CD14-positive monocyte (primary cell): ENCODE results near the gene NR4A2. TPM values are rescaled to one million over a fixed set of nuclear protein-coding genes. Genes with fewer than 3 reads are reported as not detected.

Experiments used
- DNase-seq, 3 donors: peaks; one replicate each; pipeline ENCODE4 v3.0.0-alpha.2; 2011 to 2022
- H2AFZ ChIP-seq: 2 replicates; pipeline ENCODE4 v1.6.0; 2012; ENCODE audit warnings: mild to moderate bottlenecking, low read depth, low read length, inconsistent platforms; ENCODE audit not compliant: insufficient read depth, poor library complexity, severe bottlenecking
- H3K27ac ChIP-seq, 2 donors: 1 replicate in 1 of 2; 2 replicates in 1 of 2; pipeline ENCODE4 v1.5.1; 2012 to 2013; ENCODE audit warnings: low read length in 2 of 2, control low read depth in 1 of 2, inconsistent platforms in 1 of 2, low read depth in 1 of 2, mild to moderate bottlenecking in 1 of 2
- H3K27me3 ChIP-seq, 2 donors: one replicate each; pipeline versions ENCODE4 v1.6.0 to v1.6.1; 2011 to 2013; ENCODE audit warnings: low read length in 2 of 2; ENCODE audit not compliant: control insufficient read depth in 2 of 2, insufficient read depth in 2 of 2
- H3K36me3 ChIP-seq, 2 donors: replicated peaks in 1 of 2; 1 replicate in 1 of 2; 2 replicates in 1 of 2; pipeline versions ENCODE4 v1.5.1 to v1.6.1; 2012 to 2013; ENCODE audit warnings: low read length in 2 of 2, control low read depth in 1 of 2, inconsistent platforms in 1 of 2, mild to moderate bottlenecking in 1 of 2; ENCODE audit not compliant: insufficient read depth in 2 of 2, control insufficient read depth in 1 of 2
- H3K4me1 ChIP-seq, 2 donors: 1 replicate in 1 of 2; 2 replicates in 1 of 2; pipeline versions ENCODE4 v1.5.1 to v1.6.1; 2012 to 2013; ENCODE audit warnings: low read length in 2 of 2, control low read depth in 1 of 2, inconsistent platforms in 1 of 2, mild to moderate bottlenecking in 1 of 2, moderate library complexity in 1 of 2; ENCODE audit not compliant: insufficient read depth in 2 of 2, control insufficient read depth in 1 of 2
- H3K4me2 ChIP-seq: replicated peaks from 2 replicates; pipeline ENCODE3; 2012; ENCODE audit warnings: low read length, moderate library complexity, mild to moderate bottlenecking; ENCODE audit not compliant: poor library complexity, severe bottlenecking; ENCODE audit errors: extremely low read depth
- H3K4me3 ChIP-seq, 3 experiments: fragments of 200-600 bp in 1 of 3; sonication (generic) in 1 of 3; replicated peaks in 1 of 3; 1 replicate in 2 of 3; 2 replicates in 1 of 3; pipeline ENCODE4 v1.5.1; 2011 to 2013; ENCODE audit warnings: low read length in 3 of 3, mild to moderate bottlenecking in 3 of 3, control low read depth in 2 of 3, low read depth in 2 of 3, inconsistent platforms in 1 of 3, moderate library complexity in 1 of 3
- H3K79me2 ChIP-seq: 2 replicates; pipeline ENCODE4 v1.6.0; 2012; ENCODE audit warnings: mild to moderate bottlenecking, control low read depth, inconsistent platforms, low read length, moderate library complexity; ENCODE audit not compliant: insufficient read depth
- H3K9ac ChIP-seq: 2 replicates; pipeline ENCODE4 v1.6.0; 2017; ENCODE audit warnings: low read length, mild to moderate bottlenecking; ENCODE audit not compliant: insufficient read depth, poor library complexity, severe bottlenecking
- H3K9me3 ChIP-seq, 2 donors: replicated peaks in 1 of 2; 1 replicate in 1 of 2; 2 replicates in 1 of 2; pipeline versions ENCODE4 v1.5.1 to v1.6.1; 2012 to 2013; ENCODE audit warnings: low read length in 2 of 2, control low read depth in 1 of 2; ENCODE audit not compliant: control insufficient read depth in 1 of 2, insufficient read depth in 1 of 2
- H4K20me1 ChIP-seq: 2 replicates; pipeline ENCODE4 v1.6.0; 2012; ENCODE audit warnings: mild to moderate bottlenecking, low read length, control low read depth, moderate library complexity; ENCODE audit not compliant: insufficient read depth
- H3K27ac Mint-ChIP-seq, 7 donors: one replicate each; pipeline ENCODE4 v1.8.0; 2020; ENCODE audit warnings: mild to moderate bottlenecking in 7 of 7, mixed read lengths in 7 of 7, moderate library complexity in 6 of 7, inconsistent platforms in 2 of 7
- H3K27me3 Mint-ChIP-seq, 3 donors: one replicate each; pipeline ENCODE4 v1.8.0; 2021 to 2022; ENCODE audit warnings: low read depth in 3 of 3, mild to moderate bottlenecking in 3 of 3, mixed read lengths in 3 of 3, moderate library complexity in 3 of 3, inconsistent platforms in 1 of 3
- H3K36me3 Mint-ChIP-seq, 2 donors: one replicate each; pipeline ENCODE4 v1.8.0; 2020; ENCODE audit warnings: mixed read lengths in 2 of 2, inconsistent platforms in 1 of 2, mild to moderate bottlenecking in 1 of 2
- H3K4me1 Mint-ChIP-seq: one replicate; pipeline ENCODE4 v1.8.0; 2020; ENCODE audit warnings: mild to moderate bottlenecking, mixed read lengths
- H3K4me3 Mint-ChIP-seq, 2 donors: one replicate each; pipeline ENCODE4 v1.8.0; 2020; ENCODE audit warnings: mild to moderate bottlenecking in 2 of 2, mixed read lengths in 2 of 2, moderate library complexity in 1 of 2
- H3K9me3 Mint-ChIP-seq, 7 donors: one replicate each; pipeline ENCODE4 v1.8.0; 2020 to 2022; ENCODE audit warnings: mixed read lengths in 7 of 7, mild to moderate bottlenecking in 6 of 7, moderate library complexity in 6 of 7, inconsistent platforms in 2 of 7
- WGBS: methylation state at CpG from one replicate; pipeline ENCODE4 v1.1.5; 2013; ENCODE audit warnings: missing lambda C conversion rate; ENCODE audit not compliant: insufficient coverage; 5-methylcytosine and 5-hydroxymethylcytosine counted together
- intact Hi-C, 2 donors: fragments of 100-400 bp; cut with micrococcal nuclease; formaldehyde crosslinking; loops; one replicate each; pipeline versions ENCODE4 v1.15.0 to v1.15.1; 2023
- polyA plus RNA-seq, 3 donors: library from polyadenylated mRNA; depleted of rRNA in 1 of 3; unstranded in 2 of 3; stranded (reverse) in 1 of 3; fragments of 300-500 nt in 2 of 3; fragments of >200 nt in 1 of 3; fragmentation: Illumina TruSeq in 2 of 3; gene quantifications; 1 replicate in 2 of 3; 2 replicates in 1 of 3; pipeline ENCODE4 v1.2.3, GENCODE V29; 2012 to 2021
- TF ChIP-seq, protein P1 (sequence below): fragments of 200-600 bp; IDR thresholded peaks from one replicate; pipeline ENCODE4 v1.8.0; 2022; ENCODE audit warnings: antibody characterized with exemption, mild to moderate bottlenecking

NR4A2 gene
- polyA plus RNA-seq, 3 donors: 12.1 to 213 (median 21.6) TPM

DNA sequence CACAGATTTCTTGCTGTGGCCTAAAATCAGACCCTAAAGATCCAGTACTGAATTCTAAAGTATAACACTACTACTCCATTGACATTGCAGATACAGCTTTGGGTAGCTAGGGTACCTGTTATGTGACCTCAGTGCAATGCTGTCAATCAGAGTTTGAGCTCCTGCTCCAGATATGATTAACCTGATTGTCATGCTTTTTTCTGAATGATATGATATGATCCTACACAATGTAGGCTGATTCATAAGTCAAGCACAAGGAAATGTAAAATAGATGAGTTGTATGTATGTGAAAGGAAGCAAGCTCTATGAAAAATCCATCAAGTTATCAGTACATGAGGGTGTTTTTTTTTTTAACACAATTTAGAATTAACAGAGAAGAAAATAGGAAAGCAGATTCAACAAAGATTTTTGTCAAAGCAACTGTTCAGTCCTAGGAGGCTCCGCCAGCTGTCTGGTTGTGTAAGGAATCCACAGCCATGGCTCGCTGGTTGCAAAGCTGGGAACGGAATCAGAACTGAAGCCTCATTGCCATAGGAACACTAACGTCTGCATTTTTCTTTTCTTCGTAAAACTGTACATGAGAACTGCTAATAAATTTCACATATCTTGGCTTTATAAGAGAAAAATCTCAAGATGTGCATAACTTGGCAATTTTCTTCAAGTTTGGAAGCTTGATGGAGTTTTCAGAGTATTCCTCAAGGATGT is 52.9 kb downstream of the NR4A2 start:
- DNase-seq: no peak
- H3K27ac ChIP-seq: no peak overlapping the region

More for the DNA sequence above, 52.9 kb downstream of the NR4A2 start:
- Mint-ChIP-seq H3K27ac (no peak overlapping the region), H3K36me3 (no peaks in the 10 kb centered on the region), H3K4me3 (no peak overlapping the region), H3K27me3 (peaks cover 0 to 3% (median 2%) of the 10 kb centered on the region in 3 donors), H3K4me1 (no peaks in the 10 kb centered on the region), H3K9me3 (no peaks in the 10 kb centered on the region)
- Histone ChIP-seq H3K79me2 (no peaks in the 10 kb centered on the region), H3K27me3 (no peaks in the 10 kb centered on the region), H3K4me3 (no peak overlapping the region), H2AFZ (no peak overlapping the region), H3K36me3 (no peaks in the 10 kb centered on the region), H3K9ac (no peak overlapping the region), H3K9me3 (no peaks in the 10 kb centered on the region), H3K4me2 (no peak overlapping the region), H4K20me1 (no peaks in the 10 kb centered on the region), H3K4me1 (no peaks in the 10 kb centered on the region)
- WGBS: 93% methylated on average over 3 of the region's 5 CpGs
- TF ChIP-seq, protein P1, sequence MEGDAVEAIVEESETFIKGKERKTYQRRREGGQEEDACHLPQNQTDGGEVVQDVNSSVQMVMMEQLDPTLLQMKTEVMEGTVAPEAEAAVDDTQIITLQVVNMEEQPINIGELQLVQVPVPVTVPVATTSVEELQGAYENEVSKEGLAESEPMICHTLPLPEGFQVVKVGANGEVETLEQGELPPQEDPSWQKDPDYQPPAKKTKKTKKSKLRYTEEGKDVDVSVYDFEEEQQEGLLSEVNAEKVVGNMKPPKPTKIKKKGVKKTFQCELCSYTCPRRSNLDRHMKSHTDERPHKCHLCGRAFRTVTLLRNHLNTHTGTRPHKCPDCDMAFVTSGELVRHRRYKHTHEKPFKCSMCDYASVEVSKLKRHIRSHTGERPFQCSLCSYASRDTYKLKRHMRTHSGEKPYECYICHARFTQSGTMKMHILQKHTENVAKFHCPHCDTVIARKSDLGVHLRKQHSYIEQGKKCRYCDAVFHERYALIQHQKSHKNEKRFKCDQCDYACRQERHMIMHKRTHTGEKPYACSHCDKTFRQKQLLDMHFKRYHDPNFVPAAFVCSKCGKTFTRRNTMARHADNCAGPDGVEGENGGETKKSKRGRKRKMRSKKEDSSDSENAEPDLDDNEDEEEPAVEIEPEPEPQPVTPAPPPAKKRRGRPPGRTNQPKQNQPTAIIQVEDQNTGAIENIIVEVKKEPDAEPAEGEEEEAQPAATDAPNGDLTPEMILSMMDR: no peak
- intact Hi-C loops: no loop called here

Other genes with a start within 250 kb of the NR4A2 start
- gene GPD2, start 103.7 kb upstream of the NR4A2 start, polyA plus RNA-seq: 10 to 100 TPM; 13.4 to 17.1 (median 14.5) TPM